ENCODE data around the gene LMX1B.

Gene LMX1B

GRCh38 chr9:126604059-126605055 is 9.4 kb upstream of the LMX1B start:
- DNase-seq (ENCODE audit: low read depth in 1 of 2, low spot score in 1 of 2): no peak

GRCh38 chr9:126605792-126606482 is 7.8 kb upstream of the LMX1B start:
- no peak for DNase-seq (ENCODE audit: low read depth in 1 of 2, low spot score in 1 of 2)

DNA sequence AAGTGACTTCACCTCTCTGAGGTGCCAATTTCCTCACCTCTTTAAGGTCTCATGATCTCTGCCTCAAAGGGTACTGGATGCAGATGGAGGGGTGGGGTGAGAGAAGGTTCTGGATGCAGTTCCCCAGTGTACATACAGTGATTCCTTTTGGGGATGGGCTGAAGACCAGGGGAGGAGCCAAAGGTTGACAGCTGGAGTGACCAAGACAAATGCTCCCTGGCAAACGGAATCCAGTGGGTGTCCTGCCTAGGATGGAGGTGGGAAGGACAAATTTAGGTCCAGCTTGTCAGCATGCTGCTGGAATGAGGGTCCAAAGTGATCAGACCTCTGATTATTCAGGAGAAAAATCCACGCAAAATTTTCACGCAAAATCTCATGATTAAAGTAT is 7.3 kb upstream of the LMX1B start:
- no peak for DNase-seq (ENCODE audit: low read depth in 1 of 2, low spot score in 1 of 2)

- DNase-seq (ENCODE audit: low read depth in 1 of 2, low spot score in 1 of 2): no peak
Observed at GRCh38 chr9:126607086-126607485, 6.6 kb upstream of the LMX1B start.

DNA sequence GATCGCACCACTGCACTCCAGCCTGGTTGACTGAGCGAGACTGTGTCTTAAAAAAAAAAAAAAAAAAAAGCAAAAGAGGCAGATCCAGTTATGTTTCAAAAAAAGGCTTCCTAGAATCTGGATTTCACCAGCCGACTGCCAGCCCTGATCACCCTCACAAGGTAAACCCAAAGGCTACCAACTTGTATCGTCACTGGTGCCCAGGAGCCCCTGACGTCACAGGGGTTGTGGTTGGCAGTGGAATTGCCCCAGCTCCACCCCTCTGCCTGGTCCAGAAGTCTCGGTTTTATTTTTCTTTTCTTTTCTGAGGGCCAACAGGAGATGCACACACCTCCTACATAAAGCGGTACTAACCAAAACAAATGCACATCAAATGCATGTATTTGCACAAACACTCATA is 6.0 kb upstream of the LMX1B start:
- DNase-seq (ENCODE audit: low read depth in 1 of 2, low spot score in 1 of 2): no peak

DNA sequence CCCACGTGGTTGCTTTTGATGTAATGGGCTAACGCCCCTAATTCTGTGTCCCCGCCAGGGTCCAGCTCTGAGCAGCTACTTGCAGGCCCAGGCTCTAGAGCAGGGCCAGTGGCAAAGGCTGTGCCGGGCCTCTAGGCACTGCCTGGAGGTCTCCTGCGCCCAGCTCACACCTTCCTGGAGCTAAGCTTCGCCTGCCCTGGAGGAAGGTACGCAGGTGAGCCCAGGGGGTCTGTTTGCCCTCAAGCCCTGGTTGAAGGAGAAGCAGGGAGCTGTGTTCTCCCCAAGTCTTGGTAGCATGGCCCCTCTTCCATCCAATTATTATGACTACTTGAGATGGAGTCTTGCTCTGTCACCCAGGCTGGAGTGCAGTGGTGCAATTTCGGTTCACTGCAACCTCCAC is 5.2 kb upstream of the LMX1B start:
- DNase-seq (ENCODE audit: low read depth in 1 of 2, low spot score in 1 of 2): no peak

- no peak for DNase-seq (ENCODE audit: low read depth in 1 of 2, low spot score in 1 of 2)
Observed at GRCh38 chr9:126609191-126609590, 4.5 kb upstream of the LMX1B start.

- no peak for DNase-seq (ENCODE audit: low read depth in 1 of 2, low spot score in 1 of 2)
Observed at GRCh38 chr9:126609711-126610388, 3.9 kb upstream of the LMX1B start.

DNA sequence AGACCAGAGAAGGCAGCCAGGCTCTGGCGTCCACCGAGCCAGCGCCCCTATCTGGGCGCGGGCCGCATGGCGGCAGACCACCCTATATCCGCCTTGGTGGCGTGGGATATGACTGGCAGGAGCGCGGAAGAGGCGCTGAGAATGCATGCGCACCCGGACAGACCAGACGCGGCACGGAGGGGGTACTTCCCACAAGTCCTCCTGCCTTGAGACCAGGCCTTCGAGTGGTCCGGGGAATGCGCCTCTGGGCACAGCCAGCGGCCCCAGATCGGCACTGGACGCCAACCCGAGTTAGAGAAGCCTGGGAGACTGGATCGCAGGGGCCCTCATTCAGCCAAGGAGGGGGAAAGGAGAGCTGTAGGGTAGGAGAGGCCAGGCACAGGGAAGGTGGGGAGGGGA is 2.5 kb upstream of the LMX1B start:
- DNase-seq (ENCODE audit: low read depth in 1 of 2, low spot score in 1 of 2): no peak

DNA sequence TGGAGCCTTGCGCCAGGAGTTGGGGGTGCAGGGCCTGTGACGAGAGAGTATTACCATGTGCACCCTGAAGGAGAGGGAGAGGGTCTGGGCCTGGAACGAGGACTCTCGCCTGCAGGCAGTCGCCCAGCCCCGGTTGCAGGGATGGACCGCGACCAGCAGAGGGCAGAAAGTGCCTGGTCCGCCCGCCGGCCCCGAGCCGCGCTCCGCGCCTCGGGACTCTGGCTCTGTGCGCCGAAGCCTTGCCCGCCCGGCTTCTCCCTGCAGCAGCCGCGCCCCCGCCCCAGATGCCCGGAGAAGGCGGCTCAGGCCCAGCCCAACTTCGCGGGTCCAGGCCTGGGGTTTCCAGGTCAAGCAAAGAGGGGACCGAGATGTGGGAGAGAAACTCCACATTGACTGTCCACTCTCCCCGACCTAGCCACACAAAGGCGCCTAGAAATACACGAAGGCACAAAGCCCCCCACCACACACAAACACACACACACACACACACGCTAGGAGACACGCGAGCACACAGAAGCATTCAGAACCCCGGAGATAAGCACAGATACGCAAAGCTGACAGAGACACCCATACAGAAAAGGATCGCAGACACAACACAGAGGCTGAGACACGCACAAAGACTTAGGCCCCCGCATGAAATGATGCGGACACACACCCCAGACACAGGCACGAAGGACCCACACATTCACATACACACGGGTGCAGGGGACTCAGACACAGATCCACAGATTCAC is 2.0 kb upstream of the LMX1B start:
- peak; percentile 27 to 65 for DNase-seq (ENCODE audit: low read depth in 1 of 2, low spot score in 1 of 2)

DNA sequence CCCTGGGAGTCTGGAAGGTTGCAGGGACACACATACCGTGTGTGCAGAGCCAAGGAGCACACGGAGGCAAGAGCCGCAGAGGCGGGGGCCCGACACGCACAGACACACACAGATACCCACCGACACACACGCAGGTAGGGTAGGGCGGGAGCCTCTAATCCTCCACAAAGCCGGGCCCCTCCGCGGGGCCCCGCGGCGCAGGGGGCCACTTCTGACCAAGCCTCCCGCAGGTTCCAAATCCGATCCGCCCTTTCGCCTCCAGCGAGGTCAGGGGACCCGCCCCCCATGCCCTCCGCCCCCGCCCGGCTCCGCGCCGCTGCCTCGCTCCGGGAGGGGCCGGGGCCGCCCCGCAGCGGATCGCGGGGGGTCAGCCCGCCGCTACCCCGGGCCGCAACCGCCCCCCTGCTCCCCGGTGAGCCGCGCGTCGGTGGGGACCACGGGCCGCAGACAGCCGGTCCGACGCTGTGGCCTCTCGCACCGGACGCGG is 1.4 kb upstream of the LMX1B start:
- DNase-seq (ENCODE audit: low read depth in 1 of 2, low spot score in 1 of 2): no peak

- no peak for DNase-seq (ENCODE audit: low read depth in 1 of 2, low spot score in 1 of 2)
Observed at GRCh38 chr9:126612813-126613641, 701 bp upstream of the LMX1B start.

- DNase-seq (ENCODE audit: low read depth in 1 of 2, low spot score in 1 of 2): no peak
Observed at GRCh38 chr9:126614088-126614454, 343 bp downstream of the LMX1B start.

DNA sequence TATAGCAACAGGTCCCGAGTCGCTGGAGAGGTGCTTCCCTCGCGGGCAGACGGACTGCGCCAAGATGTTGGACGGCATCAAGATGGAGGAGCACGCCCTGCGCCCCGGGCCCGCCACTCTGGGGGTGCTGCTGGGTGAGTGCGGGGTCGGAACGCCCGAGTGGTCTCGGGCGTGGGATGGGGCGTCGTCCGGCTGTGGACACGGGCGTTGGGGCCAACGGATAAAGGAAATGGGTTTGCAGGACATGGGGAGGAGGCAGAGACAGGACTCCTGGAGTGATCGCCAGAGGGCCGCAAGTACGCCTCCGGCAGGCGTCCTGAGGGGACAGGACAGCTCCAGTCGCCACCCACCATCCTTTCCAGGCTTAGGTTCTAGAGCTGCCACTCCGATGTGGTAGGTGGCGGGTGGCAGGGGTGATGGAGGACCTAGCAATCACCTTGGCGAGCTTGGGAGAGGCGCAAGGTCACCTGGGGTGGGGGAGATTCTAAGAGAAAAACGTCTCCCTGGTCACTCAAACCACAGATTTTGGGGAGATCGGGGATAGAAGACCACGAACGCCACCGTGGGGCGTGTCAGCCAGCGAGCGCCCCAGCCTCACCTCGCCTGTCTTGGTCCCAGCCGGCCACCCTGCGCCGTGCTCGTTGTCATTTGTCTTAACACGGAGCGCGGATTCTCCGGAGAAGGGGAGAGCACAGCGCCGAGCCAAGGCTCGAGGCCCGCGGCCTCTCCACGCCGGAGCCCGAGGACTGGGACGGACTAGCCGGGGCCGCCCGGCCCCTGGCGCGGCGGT is 922 bp downstream of the LMX1B start:
- DNase-seq (ENCODE audit: low read depth in 1 of 2, low spot score in 1 of 2): no peak

- DNase-seq (ENCODE audit: low read depth in 1 of 2, low spot score in 1 of 2): no peak
Observed at GRCh38 chr9:126615245-126615790, 1.6 kb downstream of the LMX1B start.

GRCh38 chr9:126615791-126616447 is 2.2 kb downstream of the LMX1B start:
- no peak for DNase-seq (ENCODE audit: low read depth in 1 of 2, low spot score in 1 of 2)

DNA sequence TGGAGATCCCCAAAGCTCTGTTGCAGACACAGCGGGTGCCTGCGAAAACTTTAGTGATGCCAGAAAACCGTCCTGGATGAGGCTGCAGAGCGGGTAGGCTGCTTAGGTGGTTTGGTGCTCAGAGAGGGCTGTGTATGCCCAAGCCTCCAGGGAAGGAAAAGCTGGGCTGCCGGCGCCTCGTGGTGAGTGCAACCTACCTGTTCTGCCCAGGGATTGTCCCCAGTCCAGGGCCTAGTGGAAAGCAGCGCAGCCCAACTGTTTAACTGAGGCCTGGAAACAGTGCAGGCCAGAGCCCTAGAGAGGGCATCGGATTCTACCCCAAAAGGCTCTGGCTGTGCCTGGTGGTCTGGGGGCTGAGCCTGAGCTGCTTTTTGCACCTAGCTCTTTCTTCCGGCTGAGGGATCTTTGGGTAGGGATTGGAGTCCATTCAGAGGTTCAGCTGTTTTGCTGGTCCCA is 2.8 kb downstream of the LMX1B start:
- no peak for DNase-seq (ENCODE audit: low read depth in 1 of 2, low spot score in 1 of 2)

GRCh38 chr9:126617003-126617822 is 3.5 kb downstream of the LMX1B start:
- DNase-seq (ENCODE audit: low read depth in 1 of 2, low spot score in 1 of 2): no peak

Data from stimulated activated CD4-positive, alpha-beta T cell treated with anti-CD3 and anti-CD28 coated beads, Interleukin-15, amount 100 ng/mL, for 1 hour (primary cell).